H1 (cell line): ENCODE results near the gene HSD17B13. TPM values are rescaled to one million over a fixed set of nuclear protein-coding genes. Genes with fewer than 3 reads are reported as not detected.

Experiments
- CTCF ChIA-PET: fragments of 300-600 bp; sonication (Branson Sonifier 250); formaldehyde crosslinking; loops from one replicate; lab custom pipeline; 2021; ENCODE audit not compliant: partially characterized antibody; lab: Charles Lee
- POLR2A ChIA-PET: fragments of 300-600 bp; sonication (Branson Sonifier 250); formaldehyde crosslinking; loops from one replicate; lab custom pipeline; 2021; ENCODE audit warnings: inconsistent platforms; ENCODE audit not compliant: partially characterized antibody; lab: Charles Lee
- DNase-seq, 2 experiments: peaks; one replicate each; pipeline versions ENCODE4 v3.0.0 to v3.0.0-alpha.2; 2010 to 2022; ENCODE audit warnings: low spot score in 2 of 2, low read depth in 1 of 2, mixed read lengths in 1 of 2
- FAIRE-seq: peaks from 2 replicates; lab custom pipeline; 2011; peaks lifted over from hg19 to GRCh38; lab: Jason Lieb, UNC
- H2AFZ ChIP-seq: 2 replicates; pipeline ENCODE4 v1.8.1; 2012; ENCODE audit warnings: low read length, inconsistent platforms
- H2AK5ac ChIP-seq: 2 replicates; pipeline ENCODE4 v1.6.1; 2013; ENCODE audit warnings: low read depth, low read length
- H2BK120ac ChIP-seq: replicated peaks from 2 replicates; pipeline ENCODE3; 2013; ENCODE audit warnings: low read depth, low read length, inconsistent platforms
- H2BK12ac ChIP-seq: 2 replicates; pipeline ENCODE4 v1.6.1; 2013; ENCODE audit warnings: low read depth, low read length
- H2BK15ac ChIP-seq: 2 replicates; pipeline ENCODE4 v1.6.1; 2013; ENCODE audit warnings: low read length
- H2BK20ac ChIP-seq: 2 replicates; pipeline ENCODE4 v1.6.1; 2013; ENCODE audit warnings: low read length
- H2BK5ac ChIP-seq: 2 replicates; pipeline ENCODE4 v1.6.1; 2013; ENCODE audit warnings: low read depth, low read length
- H3K14ac ChIP-seq: 2 replicates; pipeline ENCODE4 v1.6.1; 2013; ENCODE audit warnings: inconsistent platforms; ENCODE audit not compliant: insufficient read length
- H3K18ac ChIP-seq: 2 replicates; pipeline ENCODE4 v1.6.1; 2013; ENCODE audit warnings: low read length; ENCODE audit errors: extremely low read depth
- H3K23ac ChIP-seq: 2 replicates; pipeline ENCODE4 v1.6.1; 2013; ENCODE audit warnings: inconsistent platforms; ENCODE audit not compliant: insufficient read length
- H3K23me2 ChIP-seq: 2 replicates; pipeline ENCODE4 v1.6.1; 2013; ENCODE audit warnings: low read depth, low read length
- H3K27ac ChIP-seq: 2 replicates; pipeline ENCODE4 v1.6.1; 2011; ENCODE audit warnings: low read depth, low read length, inconsistent platforms
- H3K27me3 ChIP-seq, 4 experiments: replicated peaks in 1 of 4; 1 replicate in 1 of 4; 2 replicates in 3 of 4; pipeline versions ENCODE4 v1.6.1 to v1.8.1; 2011 to 2013; ENCODE audit warnings: low read length in 3 of 4, mild to moderate bottlenecking in 3 of 4, inconsistent platforms in 2 of 4, mixed read lengths in 2 of 4, moderate library complexity in 1 of 4; ENCODE audit not compliant: control insufficient read depth in 3 of 4, insufficient read depth in 3 of 4; ENCODE audit errors: extremely low read depth in 1 of 4
- H3K36me3 ChIP-seq, 4 experiments: 2 replicates each; pipeline versions ENCODE4 v1.6.1 to v1.8.1; 2011 to 2013; ENCODE audit warnings: mild to moderate bottlenecking in 4 of 4, low read length in 3 of 4, moderate library complexity in 2 of 4, control low read depth in 1 of 4, inconsistent platforms in 1 of 4; ENCODE audit not compliant: insufficient read depth in 4 of 4, control insufficient read depth in 2 of 4
- H3K4ac ChIP-seq: replicated peaks from 2 replicates; pipeline ENCODE3; 2013; ENCODE audit warnings: low read length, low read depth, mixed read lengths, inconsistent platforms; ENCODE audit not compliant: insufficient read length
- H3K4me1 ChIP-seq, 4 experiments: replicated peaks in 1 of 4; 1 replicate in 1 of 4; 2 replicates in 3 of 4; pipeline versions ENCODE4 v1.6.1 to v1.8.1; 2011 to 2013; ENCODE audit warnings: low read length in 3 of 4, inconsistent platforms in 2 of 4, mixed read lengths in 1 of 4; ENCODE audit not compliant: insufficient read depth in 4 of 4, control insufficient read depth in 3 of 4
- H3K4me2 ChIP-seq, 2 experiments: 2 replicates each; pipeline versions ENCODE4 v1.6.1 to v1.8.1; 2011 to 2013; ENCODE audit warnings: low read depth in 2 of 2, low read length in 2 of 2, control low read depth in 1 of 2, inconsistent platforms in 1 of 2, mild to moderate bottlenecking in 1 of 2; ENCODE audit not compliant: insufficient read depth in 1 of 2
- H3K4me3 ChIP-seq, 4 experiments: fragments of 200-600, 300-600 bp in 1 of 4; sonication (generic), shearing (Covaris generic), sonication (Bioruptor Twin) in 1 of 4; 2 replicates each; pipeline versions ENCODE4 v1.5.1 to v1.8.1; 2011 to 2016; ENCODE audit warnings: low read length in 4 of 4, low read depth in 3 of 4, control low read depth in 2 of 4, inconsistent platforms in 2 of 4, mild to moderate bottlenecking in 2 of 4, mixed read lengths in 1 of 4, moderate library complexity in 1 of 4; ENCODE audit not compliant: insufficient read depth in 2 of 4; ENCODE audit errors: extremely low read depth in 1 of 4
- H3K56ac ChIP-seq: replicated peaks from 2 replicates; pipeline ENCODE3; 2013; ENCODE audit warnings: low read depth, mild to moderate bottlenecking, mixed read lengths, low read length, inconsistent platforms; ENCODE audit not compliant: insufficient read length
- H3K79me1 ChIP-seq: 2 replicates; pipeline ENCODE4 v1.6.1; 2013; ENCODE audit warnings: low read depth, low read length, control low read depth
- H3K79me2 ChIP-seq, 2 experiments: 2 replicates each; pipeline versions ENCODE4 v1.6.1 to v1.8.1; 2012 to 2013; ENCODE audit warnings: low read length in 2 of 2, mild to moderate bottlenecking in 2 of 2, inconsistent platforms in 1 of 2; ENCODE audit not compliant: insufficient read depth in 2 of 2, control insufficient read depth in 1 of 2
- H3K9ac ChIP-seq, 4 experiments: replicated peaks in 1 of 4; 1 replicate in 1 of 4; 2 replicates in 3 of 4; pipeline versions ENCODE4 v1.6.1 to v1.8.1; 2011 to 2013; ENCODE audit warnings: low read depth in 3 of 4, low read length in 3 of 4, control low read depth in 2 of 4, mild to moderate bottlenecking in 2 of 4, moderate library complexity in 2 of 4, inconsistent platforms in 1 of 4; ENCODE audit errors: extremely low read depth in 1 of 4
- H3K9me3 ChIP-seq, 2 experiments: 2 replicates each; pipeline versions ENCODE4 v1.6.1 to v1.8.1; 2012 to 2013; ENCODE audit warnings: mild to moderate bottlenecking in 2 of 2, moderate library complexity in 2 of 2, control low read depth in 1 of 2, inconsistent platforms in 1 of 2, low read depth in 1 of 2, low read length in 1 of 2, mixed read lengths in 1 of 2; ENCODE audit not compliant: insufficient read depth in 2 of 2
- H4K20me1 ChIP-seq, 2 experiments: replicated peaks in 1 of 2; 2 replicates each; pipeline versions ENCODE3 to v1.8.1; 2011 to 2013; ENCODE audit warnings: inconsistent platforms in 2 of 2, low read length in 2 of 2, mild to moderate bottlenecking in 1 of 2; ENCODE audit not compliant: insufficient read depth in 2 of 2, control insufficient read depth in 1 of 2
- H4K5ac ChIP-seq: 2 replicates; pipeline ENCODE4 v1.6.1; 2013; ENCODE audit warnings: low read length, low read depth, mixed read lengths, inconsistent platforms; ENCODE audit not compliant: insufficient read length
- H4K8ac ChIP-seq: 2 replicates; pipeline ENCODE4 v1.8.0; 2013; ENCODE audit warnings: mild to moderate bottlenecking, moderate library complexity, low read length, inconsistent platforms; ENCODE audit not compliant: insufficient read depth; ENCODE audit errors: extremely low read depth
- H4K91ac ChIP-seq: replicated peaks from 2 replicates; pipeline ENCODE3; 2013; ENCODE audit warnings: low read length, mixed read lengths, inconsistent platforms; ENCODE audit not compliant: insufficient read length
- ATF3 ChIP-seq: IDR thresholded peaks from 2 replicates; pipeline ENCODE4 v1.6.1; 2011; ENCODE audit warnings: low read depth, mild to moderate bottlenecking, low read length; ENCODE audit not compliant: insufficient read depth
- BRCA1 ChIP-seq: IDR thresholded peaks from 2 replicates; pipeline ENCODE4 v1.6.1; 2012; ENCODE audit warnings: low read depth, low read length, improper control_type of control experiment
- EP300 ChIP-seq, 2 experiments: IDR thresholded peaks; 1 replicate in 1 of 2; 2 replicates in 1 of 2; pipeline ENCODE4 v1.6.1; 2011 to 2012; ENCODE audit warnings: low read depth in 2 of 2, low read length in 2 of 2, mild to moderate bottlenecking in 2 of 2, borderline replicate concordance in 1 of 2, inconsistent platforms in 1 of 2, moderate library complexity in 1 of 2
- FOSL1 ChIP-seq: IDR thresholded peaks from 2 replicates; pipeline ENCODE4 v1.6.1; 2011; ENCODE audit warnings: mild to moderate bottlenecking, low read depth, low read length, moderate library complexity; ENCODE audit not compliant: insufficient read depth
- RFX5 ChIP-seq: IDR thresholded peaks from 2 replicates; pipeline ENCODE4 v1.6.1; 2011; ENCODE audit warnings: low read depth, low read length, improper control_type of control experiment, borderline replicate concordance
- SAP30 ChIP-seq: fragments of 300-600 bp; sonication (generic); IDR thresholded peaks from 2 replicates; pipeline ENCODE4 v1.7.1; 2012; ENCODE audit warnings: low read length, moderate library complexity, mild to moderate bottlenecking, inconsistent platforms; ENCODE audit not compliant: insufficient read depth, insufficient replicate concordance
- USF2 ChIP-seq: IDR thresholded peaks from 2 replicates; pipeline ENCODE4 v1.6.1; 2011; ENCODE audit warnings: low read length, improper control_type of control experiment
- WGBS, 2 experiments: shearing (Covaris generic) in 1 of 2; methylation state at CpG; one replicate each; pipeline versions ENCODE4 v1.1.6 to v1.1.7; 2013 to 2015; ENCODE audit warnings: low lambda C conversion rate in 2 of 2, mixed read lengths in 2 of 2, inconsistent platforms in 1 of 2, low coverage in 1 of 2, missing lambda C conversion rate in 1 of 2; ENCODE audit not compliant: insufficient replicate concordance in 2 of 2, insufficient coverage in 1 of 2, insufficient read length in 1 of 2; ENCODE audit errors: extremely low coverage in 1 of 2, missing lambda C conversion rate in 1 of 2; 5-methylcytosine and 5-hydroxymethylcytosine counted together
- polyA plus RNA-seq, 7 experiments: library from polyadenylated mRNA; depleted of rRNA in 3 of 7; stranded (reverse) in 5 of 7; unstranded in 2 of 7; fragments of >200 nt in 5 of 7; fragments of 200-250 nt in 2 of 7; gene quantifications; 1 replicate in 5 of 7; 2 replicates in 1 of 7; 4 replicates in 1 of 7; pipeline versions ENCODE4 v1.2.1 to v1.2.3, GENCODE V29; 2011 to 2013; ENCODE audit warnings: missing spikeins in 2 of 7, mixed read lengths in 2 of 7
- total RNA-seq: library from RNA; stranded (reverse); fragmentation: NEBNext Ultra II Directional; extraction: Animal tissue kit (Norgen Biotek cat#: 25700); gene quantifications from 2 replicates; pipeline ENCODE4 v1.2.1, GENCODE V29; 2021

Gene HSD17B13
- total and polyA plus RNA-seq, 2 of the 8 experiments (the other 6 are each of a cell fraction or from before 2014, with no cell fraction given) = 0.09 to 0.13 TPM

GRCh38 chr4:87339440-87339839, 16.8 kb upstream of the HSD17B13 start:
- FAIRE-seq (no peak), DNase-seq (no peak)
- H3K27me3 ChIP-seq = no peaks in the 10 kb centered on the region
- no peak overlapping the region for H2BK15ac ChIP-seq
- H4K8ac ChIP-seq = no peak overlapping the region
- no peaks in the 10 kb centered on the region for H4K20me1 ChIP-seq
- ChIA-PET POLR2A (no interaction called here), CTCF (interaction anchor here (1.0 to 1.5 kb wide), 3 partner anchors 32 to 509 kb away, joined by 3 to 4 read pairs (median 3); no protein-coding TSS in a partner anchor)
- H2BK5ac ChIP-seq = no peak overlapping the region
- no peak overlapping the region for H2BK12ac ChIP-seq
- H2AFZ ChIP-seq = no peak overlapping the region
- no peak overlapping the region for H3K4me3 ChIP-seq
- no peak overlapping the region for H3K14ac ChIP-seq
- H3K36me3 ChIP-seq = no peaks in the 10 kb centered on the region; a peak in 1 of 8 replicates
- H3K27ac ChIP-seq = no peak overlapping the region
- no peak overlapping the region for H3K23ac ChIP-seq
- H2BK120ac ChIP-seq = no peak overlapping the region
- no peaks in the 10 kb centered on the region for H3K79me2 ChIP-seq
- no peak for TF ChIP-seq RFX5
- TF ChIP-seq FOSL1 = no peak
- no peak for TF ChIP-seq SAP30
- TF ChIP-seq ATF3 = no peak
- TF ChIP-seq EP300 (IDR thresholded peaks at IDR 0.05; ENCODE audit: borderline replicate concordance in 1 of 2, low read depth in 2 of 2, low read length in 2 of 2) = no peak
- no peak for TF ChIP-seq USF2
- TF ChIP-seq BRCA1 = no peak
- H3K9me3 ChIP-seq = no peaks in the 10 kb centered on the region
- H3K9ac ChIP-seq = no peak overlapping the region
- no peak overlapping the region for H3K4me2 ChIP-seq
- no peak overlapping the region for H3K18ac ChIP-seq
- H2BK20ac ChIP-seq = no peak overlapping the region
- H3K79me1 ChIP-seq = no peaks in the 10 kb centered on the region
- H4K91ac ChIP-seq = no peak overlapping the region
- H3K23me2 ChIP-seq = no peaks in the 10 kb centered on the region
- no peak overlapping the region for H3K4ac ChIP-seq
- 96% methylated on average over 2 of the region's 2 CpGs; no CpG with 5 or more reads in 1 of the 2 experiments for WGBS, 2 experiments
- 0 out of 7 replicates have a peak, but pooled peaks cover 0 to 3% (median 0%) of the 10 kb centered on the region in 4 experiments for H3K4me1 ChIP-seq
- no peak overlapping the region for H2AK5ac ChIP-seq
- H4K5ac ChIP-seq = no peak overlapping the region
- no peak overlapping the region for H3K56ac ChIP-seq
